PC-9 (cell line): ENCODE data around the gene UQCR11. TPM values are rescaled to one million over a fixed set of nuclear protein-coding genes. Genes with fewer than 3 reads are reported as not detected.

ENCODE experiments used
- BruUV-seq: library from RNA; stranded (reverse); fragments of 400-500 nt; replicated peaks from 2 replicates; lab custom pipeline; 2021; lab: Mats Ljungman, UMichigan
- CTCF ChIA-PET: fragments of 300-600 bp; sonication (Branson Sonifier 250); formaldehyde crosslinking; loops from one replicate; lab custom pipeline; 2022; ENCODE audit warnings: antibody characterized with exemption; lab: Charles Lee
- POLR2A ChIA-PET: fragments of 300-600 bp; sonication (Branson Sonifier 250); formaldehyde crosslinking; loops from one replicate; lab custom pipeline; 2022; ENCODE audit warnings: antibody characterized with exemption; ENCODE audit not compliant: unreplicated experiment; lab: Charles Lee
- DNase-seq, 2 experiments: peaks; one replicate each; pipeline versions ENCODE4 v3.0.0 to v3.0.0-alpha.2; 2015 to 2022; ENCODE audit warnings: mixed read lengths in 1 of 2
- H2AFZ ChIP-seq: fragments of 200-600 bp; sonication (generic); 2 replicates; pipeline ENCODE4 v1.8.1; 2017; ENCODE audit warnings: antibody characterized with exemption
- H3F3A ChIP-seq: fragments of 200-600 bp; sonication (generic); 2 replicates; pipeline ENCODE4 v1.8.1; 2017; ENCODE audit warnings: antibody characterized with exemption, mild to moderate bottlenecking, low read depth; ENCODE audit not compliant: insufficient read depth
- H3K27ac ChIP-seq: fragments of 200-600 bp; sonication (generic); 2 replicates; pipeline ENCODE4 v1.6.1; 2016; ENCODE audit warnings: mixed run types
- H3K27me3 ChIP-seq: fragments of 200-600 bp; sonication (generic); 2 replicates; pipeline ENCODE4 v1.6.1; 2016; ENCODE audit warnings: low read depth, mixed run types; ENCODE audit not compliant: insufficient read depth
- H3K36me3 ChIP-seq: fragments of 200-600 bp; sonication (generic); 2 replicates; pipeline ENCODE4 v1.6.1; 2016; ENCODE audit warnings: low read depth, mixed run types
- H3K4me1 ChIP-seq: fragments of 200-600 bp; sonication (generic); replicated peaks from 2 replicates; pipeline ENCODE4 v1.6.1; 2016; ENCODE audit warnings: mixed run types; ENCODE audit not compliant: insufficient read depth
- H3K4me2 ChIP-seq: fragments of 200-600 bp; sonication (generic); 2 replicates; pipeline ENCODE4 v1.6.1; 2017; ENCODE audit warnings: mixed run types
- H3K4me3 ChIP-seq: fragments of 200-600 bp; sonication (generic); 2 replicates; pipeline ENCODE4 v1.6.1; 2016; ENCODE audit warnings: mixed run types
- H3K79me2 ChIP-seq: fragments of 200-600 bp; sonication (generic); 2 replicates; pipeline ENCODE4 v1.6.1; 2017; ENCODE audit warnings: low read depth, mixed run types
- H3K9me2 ChIP-seq: fragments of 200-600 bp; sonication (generic); 2 replicates; pipeline ENCODE4 v1.8.1; 2017; ENCODE audit warnings: mild to moderate bottlenecking; ENCODE audit not compliant: insufficient read depth
- H3K9me3 ChIP-seq: fragments of 200-600 bp; sonication (generic); 2 replicates; pipeline ENCODE4 v1.8.1; 2016; ENCODE audit warnings: low read depth; ENCODE audit not compliant: insufficient read depth
- H4K20me1 ChIP-seq: fragments of 200-600 bp; sonication (generic); 2 replicates; pipeline ENCODE4 v1.8.1; 2017; ENCODE audit not compliant: insufficient read depth
- CTCF ChIP-seq: fragments of 200-600 bp; sonication (generic); conservative IDR thresholded peaks from 2 replicates; pipeline ENCODE4 v1.6.1; 2017; ENCODE audit warnings: mixed run types, antibody characterized with exemption, mild to moderate bottlenecking, moderate library complexity
- EZH2 ChIP-seq: fragments of 200-600 bp; sonication (generic); IDR thresholded peaks from 2 replicates; pipeline ENCODE4 v1.8.0; 2017; ENCODE audit warnings: antibody characterized with exemption, low read depth
- intact Hi-C: fragments of 100-400 bp; cut with micrococcal nuclease; formaldehyde crosslinking; loops from one replicate; pipeline ENCODE4 v1.10.0; 2022; ENCODE audit not compliant: unreplicated experiment
- total RNA-seq: library from RNA; stranded (reverse); gene quantifications from 2 replicates; pipeline ENCODE4 v1.2.3, GENCODE V29; 2021

Gene UQCR11
- total RNA-seq, 1 experiment from 2014 or later: 196 TPM

- TF ChIP-seq CTCF: no peak
- TF ChIP-seq EZH2: no peak
- no peaks in the 10 kb centered on the region for H3K36me3 ChIP-seq
Measured at GRCh38 chr19:1621021-1621420, 15.8 kb upstream of the UQCR11 start.

GRCh38 chr19:1620502-1620901 is 15.2 kb upstream of the UQCR11 start:
- no peak overlapping the region for H3K27ac ChIP-seq
- intact Hi-C loops: no loop called here
- no peak overlapping the region for H3K4me3 ChIP-seq
- H3K27me3 ChIP-seq: no peaks in the 10 kb centered on the region
- no peak for TF ChIP-seq CTCF
- no peak for TF ChIP-seq EZH2
- ChIA-PET POLR2A (no interaction called here), CTCF (no interaction called here)
- no TSS peak for BruUV-seq
- DNase-seq: no peak
- H3K4me2 ChIP-seq: no peak overlapping the region
- H3K36me3 ChIP-seq: no peaks in the 10 kb centered on the region
- H4K20me1 ChIP-seq: no peaks in the 10 kb centered on the region
- H3K9me3 ChIP-seq: no peaks in the 10 kb centered on the region
- H3K9me2 ChIP-seq: no peaks in the 10 kb centered on the region
- no peak overlapping the region for H2AFZ ChIP-seq
- H3K4me1 ChIP-seq: no peaks in the 10 kb centered on the region
- H3F3A ChIP-seq: no peaks in the 10 kb centered on the region
- no peaks in the 10 kb centered on the region for H3K79me2 ChIP-seq

More at GRCh38 chr19:1621021-1621420, 15.8 kb upstream of the UQCR11 start:
- Histone ChIP-seq H3K9me2 (no peaks in the 10 kb centered on the region), H3K9me3 (no peaks in the 10 kb centered on the region), H3K4me1 (no peaks in the 10 kb centered on the region), H3K4me3 (no peak overlapping the region), H3K79me2 (no peaks in the 10 kb centered on the region), H3K27me3 (no peaks in the 10 kb centered on the region), H3K27ac (no peak overlapping the region), H3F3A (no peaks in the 10 kb centered on the region), H4K20me1 (no peaks in the 10 kb centered on the region), H3K4me2 (no peak overlapping the region), H2AFZ (no peak overlapping the region)
- no TSS peak for BruUV-seq
- intact Hi-C loops: no loop called here
- POLR2A ChIA-PET: no interaction called here
- CTCF ChIA-PET: no interaction called here
- DNase-seq: no peak

- Histone ChIP-seq H3K9me2 (no peaks in the 10 kb centered on the region), H3K4me2 (no peak overlapping the region), H3K27ac (no peak overlapping the region), H3K4me1 (no peaks in the 10 kb centered on the region), H2AFZ (no peak overlapping the region), H3K36me3 (no peaks in the 10 kb centered on the region), H3K4me3 (no peak overlapping the region), H4K20me1 (no peaks in the 10 kb centered on the region), H3K9me3 (no peaks in the 10 kb centered on the region), H3F3A (no peaks in the 10 kb centered on the region), H3K79me2 (no peaks in the 10 kb centered on the region), H3K27me3 (no peaks in the 10 kb centered on the region)
- intact Hi-C loops: no loop called here
- ChIA-PET CTCF (no interaction called here), POLR2A (interaction anchor here (0.6 kb wide), 1 partner anchor 128 kb away, joined by 4 read pairs; no protein-coding TSS in a partner anchor)
- no TSS peak for BruUV-seq
- no peak for DNase-seq
- TF ChIP-seq CTCF (no peak), EZH2 (no peak)
Measured at GRCh38 chr19:1619703-1620102, 14.4 kb upstream of the UQCR11 start.
